K562 (cell line): ENCODE results near the gene SEC23IP. TPM values are rescaled to one million over a fixed set of nuclear protein-coding genes. Genes with fewer than 3 reads are reported as not detected.

Experiments
- ATAC-seq: fragments of 200-7000 bp; cut with Tn5 transposase; 3 replicates; pipeline ENCODE4 v1.9.1; 2020; ENCODE audit warnings: moderate library complexity
- BruUV-seq: library from RNA; stranded (reverse); fragments of 400-500 nt; replicated peaks from 2 replicates; lab custom pipeline; 2021; lab: Mats Ljungman, UMichigan
- CTCF ChIA-PET: fragments of 300-600 bp; formaldehyde crosslinking; extraction: SDS; loops from one replicate; lab custom pipeline; 2021; ENCODE audit warnings: low intra/inter-chr PET ratio; lab: Yijun Ruan, JAX
- POLR2A ChIA-PET: fragments of 300-600, 350-650 bp; sonication (Branson Sonifier 250); formaldehyde crosslinking; extraction: SDS; loops from one replicate; lab custom pipeline; 2021; ENCODE audit warnings: antibody characterized with exemption, inconsistent platforms; lab: Yijun Ruan, JAX
- DNase-seq, 4 experiments: peaks; one replicate each; pipeline versions ENCODE4 v3.0.0 to v3.0.0-alpha.2; 2011 to 2018; ENCODE audit warnings: low spot score in 3 of 4, mixed read lengths in 3 of 4; ENCODE audit errors: extremely low read depth in 1 of 4
- FAIRE-seq: peaks from 2 replicates; lab custom pipeline; 2011; peaks lifted over from hg19 to GRCh38; lab: Jason Lieb, UNC
- H2AFZ ChIP-seq: 2 replicates; pipeline ENCODE4 v1.6.0; 2011; ENCODE audit warnings: low read depth, low read length, control low read depth, inconsistent platforms
- H3K27ac ChIP-seq: fragments of 200-600 bp; 3 replicates; pipeline ENCODE4 v1.8.0; 2011; ENCODE audit warnings: low read depth, mild to moderate bottlenecking, control low read depth, inconsistent platforms, low read length, moderate library complexity, mixed read lengths; ENCODE audit errors: extremely low read depth
- H3K27me3 ChIP-seq, 2 experiments: fragments of 300-600 bp in 1 of 2; 2 replicates in 1 of 2; 3 replicates in 1 of 2; pipeline versions ENCODE4 v1.6.0 to v1.8.0; 2011; ENCODE audit warnings: inconsistent platforms in 2 of 2, low read length in 2 of 2, mild to moderate bottlenecking in 1 of 2, mixed read lengths in 1 of 2, moderate library complexity in 1 of 2; ENCODE audit not compliant: control insufficient read depth in 2 of 2, insufficient read depth in 2 of 2
- H3K36me3 ChIP-seq: fragments of 300-600 bp; 3 replicates; pipeline ENCODE4 v1.8.0; 2011; ENCODE audit warnings: mild to moderate bottlenecking, low read length, inconsistent platforms; ENCODE audit not compliant: control insufficient read depth, insufficient read depth
- H3K4me1 ChIP-seq, 2 experiments: fragments of 200-600 bp in 1 of 2; replicated peaks in 1 of 2; 2 replicates in 1 of 2; 3 replicates in 1 of 2; pipeline versions ENCODE4 v1.5.1 to v1.8.0; 2011; ENCODE audit warnings: inconsistent platforms in 2 of 2, low read length in 2 of 2, mild to moderate bottlenecking in 1 of 2, mixed read lengths in 1 of 2, moderate library complexity in 1 of 2; ENCODE audit not compliant: control insufficient read depth in 2 of 2, insufficient read depth in 2 of 2
- H3K4me2 ChIP-seq: 2 replicates; pipeline ENCODE4 v1.6.1; 2011; ENCODE audit warnings: low read length, control low read depth, inconsistent platforms, mixed read lengths; ENCODE audit not compliant: insufficient read depth
- H3K4me3 ChIP-seq: fragments of 200-600 bp; sonication (generic), shearing (Covaris generic); 2 replicates; pipeline ENCODE4 v1.5.1; 2016; ENCODE audit warnings: control low read depth, inconsistent platforms
- H3K79me2 ChIP-seq: fragments of 200-600 bp; 3 replicates; pipeline ENCODE4 v1.8.0; 2011; ENCODE audit warnings: low read length, inconsistent platforms; ENCODE audit not compliant: control insufficient read depth, insufficient read depth
- H3K9ac ChIP-seq, 2 experiments: 2 replicates each; pipeline versions ENCODE4 v1.6.0 to v1.6.1; 2011; ENCODE audit warnings: low read depth in 2 of 2, low read length in 2 of 2, control low read depth in 1 of 2, inconsistent platforms in 1 of 2, mild to moderate bottlenecking in 1 of 2, mixed read lengths in 1 of 2; ENCODE audit not compliant: insufficient read depth in 1 of 2
- H3K9me1 ChIP-seq: one replicate; pipeline ENCODE4 v1.6.0; 2011; ENCODE audit warnings: inconsistent platforms, mild to moderate bottlenecking, low read length, moderate library complexity; ENCODE audit not compliant: control insufficient read depth, insufficient read depth
- H3K9me3 ChIP-seq: replicated peaks from 2 replicates; pipeline ENCODE4 v1.5.1; 2011; ENCODE audit warnings: low read depth, low read length, inconsistent platforms; ENCODE audit not compliant: control insufficient read depth, insufficient read depth
- H4K20me1 ChIP-seq: replicated peaks from 2 replicates; pipeline ENCODE4 v1.6.1; 2011; ENCODE audit warnings: low read length, inconsistent platforms, mixed read lengths; ENCODE audit not compliant: control insufficient read depth, insufficient read depth
- ATF7 ChIP-seq: fragments of 450-650 bp; IDR thresholded peaks from 2 replicates; pipeline ENCODE4 v1.7.1; 2014; ENCODE audit warnings: mild to moderate bottlenecking, moderate library complexity
- CREM ChIP-seq: IDR thresholded peaks from 2 replicates; pipeline ENCODE4 v1.6.1; 2014; ENCODE audit warnings: antibody characterized with exemption, low read depth
- CTBP1 ChIP-seq: fragments of 450-650 bp; IDR thresholded peaks from 2 replicates; pipeline ENCODE4 v1.6.1; 2016; ENCODE audit warnings: borderline replicate concordance
- ELK3 ChIP-seq: fragments of 450-650 bp; formaldehyde crosslinking; IDR thresholded peaks from 2 replicates; pipeline ENCODE4 v1.4.0; 2020; ENCODE audit warnings: mild to moderate bottlenecking
- HCFC1 ChIP-seq: IDR thresholded peaks from 2 replicates; pipeline ENCODE4 v1.6.1; 2012; ENCODE audit warnings: low read depth, low read length, improper control_type of control experiment
- KHSRP ChIP-seq: fragments of 450-650 bp; IDR thresholded peaks from 2 replicates; pipeline ENCODE4 v1.6.1; 2017
- MAFG ChIP-seq: fragments of 450-650 bp; conservative IDR thresholded peaks from 2 replicates; pipeline ENCODE4 v1.6.1; 2016; ENCODE audit warnings: missing genetic modification characterization, missing compliant biosample characterization
- MAZ ChIP-seq, 2 experiments: fragments of 450-650 bp in 1 of 2; sonication (generic) in 1 of 2; formaldehyde crosslinking; IDR thresholded peaks in 1 of 2; conservative IDR thresholded peaks in 1 of 2; 2 replicates each; pipeline versions ENCODE4 v1.4.0 to v1.5.0; 2020; ENCODE audit warnings: mild to moderate bottlenecking in 1 of 2, missing genetic modification reagents in 1 of 2
- NONO ChIP-seq, 2 experiments: fragments of 200-400 bp in 1 of 2; fragments of 450-650 bp in 1 of 2; formaldehyde crosslinking in 1 of 2; IDR thresholded peaks; 2 replicates each; pipeline ENCODE4 v1.6.1; 2017; ENCODE audit warnings: low read depth in 2 of 2, mild to moderate bottlenecking in 2 of 2, moderate library complexity in 2 of 2, low read length in 1 of 2
- POLR2A ChIP-seq: fragments of 450-650 bp; conservative IDR thresholded peaks from 2 replicates; pipeline ENCODE4 v1.6.1; 2016
- ZFPM2 ChIP-seq: fragments of 250-450 bp; sonication (Bioruptor Pico); IDR thresholded peaks from 2 replicates; pipeline ENCODE4 v1.5.1; 2022; ENCODE audit warnings: mild to moderate bottlenecking
- ZNF134 ChIP-seq: fragments of 250-450 bp; sonication (Bioruptor Pico); conservative IDR thresholded peaks from 2 replicates; pipeline ENCODE4 v1.4.0; 2020
- ZNF197 ChIP-seq: fragments of 200-800 bp; sonication (Bioruptor generic); IDR thresholded peaks from 2 replicates; pipeline ENCODE4 v1.6.1; 2016; ENCODE audit warnings: low read depth, missing genetic modification characterization, missing compliant biosample characterization
- ZNF224 ChIP-seq: sonication (generic); formaldehyde crosslinking; IDR thresholded peaks from 2 replicates; pipeline ENCODE4 v1.8.0; 2022; ENCODE audit warnings: mild to moderate bottlenecking, missing genetic modification reagents
- WGBS: fragments of 100-300 bp; shearing (Covaris generic); methylation state at CpG from one replicate; pipeline ENCODE4 v1.1.6; 2016; ENCODE audit warnings: low coverage, mixed read lengths; ENCODE audit not compliant: insufficient coverage; ENCODE audit errors: missing lambda C conversion rate; 5-methylcytosine and 5-hydroxymethylcytosine counted together
- in situ Hi-C: fragments of 300-500 bp; cut with MboI; formaldehyde crosslinking; loops from 4 replicates; pipeline ENCODE4 v1.15.0; 2018; ENCODE audit warnings: inconsistent platforms, mixed read lengths
- intact Hi-C: fragments of 100-400 bp; cut with micrococcal nuclease; formaldehyde crosslinking; loops from 2 replicates; pipeline ENCODE4 v1.14.2; 2022
- polyA plus RNA-seq, 8 experiments: library from polyadenylated mRNA; depleted of rRNA in 4 of 8; stranded (reverse) in 5 of 8; unstranded in 3 of 8; fragments of >200 nt; fragmentation: Nextera tagmentation in 2 of 8; fragmentation: Illumina TruSeq in 1 of 8; extraction: Ambion mirVana in 2 of 8; extraction: Trizol in 1 of 8; gene quantifications; 2 replicates each; pipeline versions ENCODE4 v1.2.1 to v1.2.3, GENCODE V29; 2011 to 2014; ENCODE audit warnings: inconsistent platforms in 1 of 8, missing spikeins in 1 of 8
- total RNA-seq, 7 experiments: library from RNA; depleted of rRNA in 6 of 7; stranded (reverse); fragments of >200 nt in 6 of 7; fragmentation: Illumina TruSeq in 2 of 7; extraction: Trizol in 2 of 7; gene quantifications; 2 replicates each; pipeline versions ENCODE4 v1.2.1 to v1.2.3, GENCODE V29; 2011 to 2021; ENCODE audit warnings: low replicate concordance in 1 of 7
- TF ChIP-seq, protein P1 (sequence below): IDR thresholded peaks from 2 replicates; pipeline ENCODE4 v1.6.1; 2014; ENCODE audit warnings: antibody characterized with exemption
- TF ChIP-seq, protein P2 (sequence below): sonication (generic); formaldehyde crosslinking; IDR thresholded peaks from 2 replicates; pipeline ENCODE4 v1.8.0; 2022; ENCODE audit warnings: missing genetic modification reagents, mild to moderate bottlenecking, borderline replicate concordance

Gene SEC23IP
- total and polyA plus RNA-seq, 9 of the 15 experiments (the other 6 are each of a cell fraction or from before 2014, with no cell fraction given): 15.8 to 38.4 (median 22.5) TPM

DNA sequence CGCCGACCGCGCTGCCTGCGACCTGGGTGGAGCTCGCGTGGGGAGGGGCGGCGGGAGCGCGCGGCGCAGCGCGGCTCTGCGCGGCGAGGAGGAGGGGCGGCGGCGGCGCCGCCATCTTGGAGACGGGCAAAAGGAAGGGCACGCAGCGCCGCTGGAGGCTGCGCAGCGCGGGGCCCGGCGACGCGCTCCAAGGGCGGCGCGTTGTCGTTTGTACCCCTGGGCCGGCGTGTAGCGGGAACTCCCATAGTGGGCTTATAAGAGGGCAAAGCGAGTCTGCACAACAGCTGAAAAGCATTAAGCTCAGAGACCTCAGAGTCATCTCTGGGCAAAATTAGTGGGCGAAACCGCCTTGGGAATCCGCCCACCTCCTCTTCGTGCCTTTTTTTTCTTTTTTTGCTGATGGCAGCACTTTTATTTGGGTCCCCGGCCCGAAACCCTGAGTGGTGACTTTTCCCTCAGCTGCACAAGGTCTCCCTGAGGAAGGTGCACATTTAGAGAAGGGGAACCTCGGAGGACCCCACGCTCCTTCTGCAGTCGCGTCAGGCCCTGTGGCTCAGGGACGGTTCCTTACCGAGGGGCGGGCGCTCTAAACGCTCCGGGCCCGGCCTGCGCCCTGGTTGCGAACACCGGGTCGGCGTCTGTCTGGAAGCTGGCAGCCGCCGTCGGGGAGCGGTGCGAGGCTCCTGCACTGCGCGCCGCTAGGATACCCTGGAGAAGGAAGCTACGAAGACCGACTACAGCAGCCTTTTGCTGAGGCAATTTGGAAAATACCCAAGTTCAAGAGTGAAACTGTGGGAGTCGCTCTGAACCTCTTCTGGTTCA lies 19.5 kb upstream of the SEC23IP start:
- Histone ChIP-seq H3K4me2 (peak overlapping the region; percentile 79), H3K9me1 (no peaks in the 10 kb centered on the region), H3K4me1 (peaks cover 10% of the 10 kb centered on the region in 2 experiments; a peak in 4 of 5 replicates), H2AFZ (peak overlapping the region; percentile 90), H3K9ac (peak overlapping the region; percentile 65 to 94), H3K27me3 (no peaks in the 10 kb centered on the region), H4K20me1 (peaks cover 8% of the 10 kb centered on the region), H3K79me2 (peaks cover 46% of the 10 kb centered on the region), H3K4me3 (peak overlapping the region; percentile 77), H3K9me3 (no peaks in the 10 kb centered on the region), H3K27ac (peak overlapping the region; percentile 64), H3K36me3 (no peaks in the 10 kb centered on the region)
- in situ Hi-C loops (no loop called here), intact Hi-C loops (loop anchor here (2.0 kb wide), 1 partner anchor 20 kb away; the partner anchor contains the start of gene SEC23IP)
- FAIRE-seq: peak; percentile 65
- BruUV-seq: TSS peak; percentile 87
- peak; percentile 17 to 91 (median 50) for DNase-seq
- ChIA-PET CTCF (no interaction called here), POLR2A (interaction anchor here (0.6 to 2.2 kb wide), 13 partner anchors 8 to 649 kb away, joined by 3 to 11 read pairs (median 5); partner anchors contain the start of gene SEC23IP)
- WGBS: 1% methylated on average over 18 of the region's 75 CpGs
- ATAC-seq: peak; percentile 95
- TF ChIP-seq CTBP1 (peak; percentile 82), HCFC1 (peak; percentile 85), ELK3 (CRISPR knock-in tag) (no peak), CREM (peak; percentile 83), MAZ (CRISPR knock-in tag; conservative IDR thresholded peaks at IDR 0.05 in 1 of 2, IDR thresholded peaks at IDR 0.05 in 1 of 2) (peak in 1 of 2 experiments; percentile 89; a peak in 2 of 4 replicates), ZNF197 (CRISPR knock-in tag) (no peak), KHSRP (no peak), ATF7 (0 out of 2 replicates have a peak, but pooled peaks have one; percentile 29), POLR2A (peak; percentile 70), MAFG (tag) (peak; percentile 97), ZNF134 (CRISPR knock-in tag) (no peak), ZFPM2 (CRISPR knock-in tag) (no peak), ZNF224 (no peak), NONO (IDR thresholded peaks at IDR 0.05; ENCODE audit: low read depth in 2 of 2, low read length in 1 of 2) (no peak; a peak in 1 of 4 replicates)
- TF ChIP-seq, protein P1, sequence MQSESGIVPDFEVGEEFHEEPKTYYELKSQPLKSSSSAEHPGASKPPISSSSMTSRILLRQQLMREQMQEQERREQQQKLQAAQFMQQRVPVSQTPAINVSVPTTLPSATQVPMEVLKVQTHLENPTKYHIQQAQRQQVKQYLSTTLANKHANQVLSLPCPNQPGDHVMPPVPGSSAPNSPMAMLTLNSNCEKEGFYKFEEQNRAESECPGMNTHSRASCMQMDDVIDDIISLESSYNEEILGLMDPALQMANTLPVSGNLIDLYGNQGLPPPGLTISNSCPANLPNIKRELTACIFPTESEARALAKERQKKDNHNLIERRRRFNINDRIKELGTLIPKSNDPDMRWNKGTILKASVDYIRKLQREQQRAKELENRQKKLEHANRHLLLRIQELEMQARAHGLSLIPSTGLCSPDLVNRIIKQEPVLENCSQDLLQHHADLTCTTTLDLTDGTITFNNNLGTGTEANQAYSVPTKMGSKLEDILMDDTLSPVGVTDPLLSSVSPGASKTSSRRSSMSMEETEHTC: no peak
- TF ChIP-seq, protein P2, sequence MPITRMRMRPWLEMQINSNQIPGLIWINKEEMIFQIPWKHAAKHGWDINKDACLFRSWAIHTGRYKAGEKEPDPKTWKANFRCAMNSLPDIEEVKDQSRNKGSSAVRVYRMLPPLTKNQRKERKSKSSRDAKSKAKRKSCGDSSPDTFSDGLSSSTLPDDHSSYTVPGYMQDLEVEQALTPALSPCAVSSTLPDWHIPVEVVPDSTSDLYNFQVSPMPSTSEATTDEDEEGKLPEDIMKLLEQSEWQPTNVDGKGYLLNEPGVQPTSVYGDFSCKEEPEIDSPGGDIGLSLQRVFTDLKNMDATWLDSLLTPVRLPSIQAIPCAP (CRISPR knock-in tag): no peak
